ENCODE measurements around the gene DSCAM. TPM values are rescaled to one million over a fixed set of nuclear protein-coding genes. Genes with fewer than 3 reads are reported as not detected.

DSCAM gene
- total RNA-seq, 1 experiment from 2014 or later = not detected

- DNase-seq (ENCODE audit: low spot score) = no peak
These were observed 6.4 kb downstream of the DSCAM start for GRCh38 chr21:40840401-40841125.

GRCh38 chr21:40839521-40839920, 7.4 kb downstream of the DSCAM start:
- DNase-seq (ENCODE audit: low spot score) = no peak

GRCh38 chr21:40837456-40837855, 9.5 kb downstream of the DSCAM start:
- no peak for DNase-seq (ENCODE audit: low spot score)

- DNase-seq (ENCODE audit: low spot score) = no peak
These were observed 11.7 kb downstream of the DSCAM start for GRCh38 chr21:40835184-40835694.

GRCh38 chr21:40833184-40833583, 13.8 kb downstream of the DSCAM start:
- DNase-seq (ENCODE audit: low spot score) = no peak

GRCh38 chr21:40832316-40832715, 14.6 kb downstream of the DSCAM start:
- no peak for DNase-seq (ENCODE audit: low spot score)

GRCh38 chr21:40830836-40831235, 16.1 kb downstream of the DSCAM start:
- no peak for DNase-seq (ENCODE audit: low spot score)

GRCh38 chr21:40829791-40830190, 17.2 kb downstream of the DSCAM start:
- DNase-seq (ENCODE audit: low spot score) = no peak

- DNase-seq (ENCODE audit: low spot score) = no peak
These were observed 17.6 kb downstream of the DSCAM start for GRCh38 chr21:40829308-40829707.

GRCh38 chr21:40827509-40827908, 19.4 kb downstream of the DSCAM start:
- no peak for DNase-seq (ENCODE audit: low spot score)

- DNase-seq (ENCODE audit: low spot score) = no peak
These were observed 27.7 kb downstream of the DSCAM start for GRCh38 chr21:40819071-40819900.

GRCh38 chr21:40813918-40814317, 33.0 kb downstream of the DSCAM start:
- DNase-seq (ENCODE audit: low spot score) = no peak

GRCh38 chr21:40809673-40810197, 37.2 kb downstream of the DSCAM start:
- no peak for DNase-seq (ENCODE audit: low spot score)

GRCh38 chr21:40803101-40803500, 43.9 kb downstream of the DSCAM start:
- no peak for DNase-seq (ENCODE audit: low spot score)

GRCh38 chr21:40800126-40800525, 46.8 kb downstream of the DSCAM start:
- DNase-seq (ENCODE audit: low spot score) = no peak

GRCh38 chr21:40797891-40798290, 49.1 kb downstream of the DSCAM start:
- no peak for DNase-seq (ENCODE audit: low spot score)

GRCh38 chr21:40797410-40797809, 49.5 kb downstream of the DSCAM start:
- DNase-seq (ENCODE audit: low spot score) = no peak

GRCh38 chr21:40796464-40796863, 50.5 kb downstream of the DSCAM start:
- DNase-seq (ENCODE audit: low spot score) = no peak

- DNase-seq (ENCODE audit: low spot score) = no peak
These were observed 51.6 kb downstream of the DSCAM start for GRCh38 chr21:40795313-40795712.

- DNase-seq (ENCODE audit: low spot score) = no peak
These were observed 54.1 kb downstream of the DSCAM start for GRCh38 chr21:40792691-40793456.

GRCh38 chr21:40788635-40789034, 58.3 kb downstream of the DSCAM start:
- no peak for DNase-seq (ENCODE audit: low spot score)

- DNase-seq (ENCODE audit: low spot score) = no peak
These were observed 63.6 kb downstream of the DSCAM start for GRCh38 chr21:40783404-40783803.

Measured in A172 (cell line).